ENCODE data around the gene KCTD1.
A peak's percentile ranks its signal among the peaks of the same experiment; 100 is the strongest.

KCTD1 gene

DNA sequence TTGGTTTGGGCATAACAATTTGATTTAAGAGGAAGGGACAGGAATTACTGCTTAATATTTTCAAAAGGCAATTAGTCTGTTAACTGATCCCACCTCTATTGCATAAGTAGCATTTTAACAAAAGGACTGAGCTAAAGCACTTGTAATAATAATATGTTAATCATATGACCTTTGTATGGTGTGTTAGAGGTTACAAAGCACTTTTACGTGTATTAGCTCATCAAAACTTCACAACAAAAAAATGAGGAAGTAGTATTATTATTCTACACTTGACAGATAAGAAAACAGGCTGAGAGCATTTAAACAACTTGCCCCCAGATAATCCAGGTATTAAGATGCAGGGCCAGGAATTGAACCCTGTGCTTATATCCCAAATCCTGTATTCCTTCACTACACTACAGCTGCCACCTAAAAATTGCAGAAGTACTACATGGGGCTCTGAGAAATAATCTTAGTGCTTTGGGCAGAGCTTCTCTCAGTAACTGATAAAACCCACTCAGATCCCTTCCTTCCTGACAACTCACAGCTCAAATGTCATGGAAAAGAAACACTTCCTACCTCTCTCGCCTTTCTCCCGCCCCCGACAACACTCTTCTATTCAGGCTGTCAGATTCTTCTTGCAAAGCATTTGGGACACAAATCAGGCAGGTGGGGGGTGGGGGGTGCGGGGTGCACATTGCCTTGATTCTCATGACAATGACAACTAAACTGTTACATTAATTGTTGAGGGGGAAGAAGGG is 20.7 kb upstream of the KCTD1 start:
- Histone ChIP-seq H3K36me3 (ENCODE audit: control insufficient read depth in 4 of 4, insufficient read depth in 4 of 4, low read length in 3 of 4) (no peaks in the 10 kb centered on the region), H3K9me3 (ENCODE audit: control extremely low read depth in 1 of 5, control insufficient read depth in 4 of 5, insufficient read depth in 2 of 5, low read depth in 1 of 5, low read length in 4 of 5) (no peaks in the 10 kb centered on the region), H3K4me1 (ENCODE audit: control extremely low read depth in 1 of 4, control insufficient read depth in 4 of 4, insufficient read depth in 4 of 4, low read length in 3 of 4) (no peaks in the 10 kb centered on the region), H3K4me3 (ENCODE audit: control insufficient read depth in 1 of 7, extremely low read depth in 1 of 7, insufficient read depth in 4 of 7, low read depth in 2 of 7, low read length in 6 of 7) (no peak overlapping the region), H3K27ac (ENCODE audit: insufficient read depth in 1 of 2, low read depth in 1 of 2, low read length in 2 of 2, poor library complexity in 1 of 2, severe bottlenecking in 2 of 2) (no peak overlapping the region), H3K27me3 (replicated peaks in 2 of 5; ENCODE audit: control insufficient read depth in 4 of 5, insufficient read depth in 5 of 5, low read length in 4 of 5) (peaks cover 0 to 6% (median 3%) of the 10 kb centered on the region in 5 experiments)
- no CpG with 5 or more reads among the region's 5 CpGs for WGBS (ENCODE audit: insufficient coverage)
- ChIA-PET CTCF (interaction anchor here (0.6 to 1.3 kb wide), 4 partner anchors 8 to 1319 kb away, joined by 3 to 4 read pairs (median 4); no protein-coding TSS in a partner anchor), POLR2A (no interaction called here)
- peak in 2 of 3 donors; percentile 9 to 20 for DNase-seq

DNA sequence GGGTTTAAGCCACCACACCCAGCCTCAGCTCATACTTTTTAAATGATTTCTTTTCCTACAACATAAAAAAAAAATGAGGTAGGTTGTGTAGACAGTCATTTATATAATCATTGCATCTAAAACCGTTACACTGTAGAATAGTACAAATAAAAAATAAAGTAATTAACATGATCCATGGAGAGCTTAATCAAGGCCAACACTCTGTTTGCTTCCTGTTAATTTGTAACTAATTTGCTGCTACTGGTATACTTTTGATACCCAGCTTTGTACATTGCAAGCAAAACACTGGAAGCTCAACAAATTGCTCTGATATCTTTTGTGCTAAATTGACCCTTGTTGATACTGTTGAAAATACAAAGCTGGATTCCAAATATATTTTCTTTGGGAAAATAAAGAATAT is 20.2 kb upstream of the KCTD1 start:
- Histone ChIP-seq H3K27ac (ENCODE audit: insufficient read depth in 1 of 2, low read depth in 1 of 2, low read length in 2 of 2, poor library complexity in 1 of 2, severe bottlenecking in 2 of 2) (no peak overlapping the region), H3K4me3 (ENCODE audit: control insufficient read depth in 1 of 7, extremely low read depth in 1 of 7, insufficient read depth in 4 of 7, low read depth in 2 of 7, low read length in 6 of 7) (no peak overlapping the region), H3K36me3 (ENCODE audit: control insufficient read depth in 4 of 4, insufficient read depth in 4 of 4, low read length in 3 of 4) (no peaks in the 10 kb centered on the region), H3K9me3 (ENCODE audit: control extremely low read depth in 1 of 5, control insufficient read depth in 4 of 5, insufficient read depth in 2 of 5, low read depth in 1 of 5, low read length in 4 of 5) (no peaks in the 10 kb centered on the region), H3K4me1 (ENCODE audit: control extremely low read depth in 1 of 4, control insufficient read depth in 4 of 4, insufficient read depth in 4 of 4, low read length in 3 of 4) (no peaks in the 10 kb centered on the region), H3K27me3 (replicated peaks in 2 of 5; ENCODE audit: control insufficient read depth in 4 of 5, insufficient read depth in 5 of 5, low read length in 4 of 5) (peaks cover 0 to 6% (median 2%) of the 10 kb centered on the region in 5 experiments)
- POLR2A ChIA-PET: no interaction called here
- CTCF ChIA-PET: interaction anchor here (0.6 to 1.3 kb wide), 4 partner anchors 18 to 1319 kb away, joined by 3 to 4 read pairs (median 4); no protein-coding TSS in a partner anchor
- no CpG with 5 or more reads among the region's 1 CpG for WGBS (ENCODE audit: insufficient coverage)
- no peak for DNase-seq

DNA sequence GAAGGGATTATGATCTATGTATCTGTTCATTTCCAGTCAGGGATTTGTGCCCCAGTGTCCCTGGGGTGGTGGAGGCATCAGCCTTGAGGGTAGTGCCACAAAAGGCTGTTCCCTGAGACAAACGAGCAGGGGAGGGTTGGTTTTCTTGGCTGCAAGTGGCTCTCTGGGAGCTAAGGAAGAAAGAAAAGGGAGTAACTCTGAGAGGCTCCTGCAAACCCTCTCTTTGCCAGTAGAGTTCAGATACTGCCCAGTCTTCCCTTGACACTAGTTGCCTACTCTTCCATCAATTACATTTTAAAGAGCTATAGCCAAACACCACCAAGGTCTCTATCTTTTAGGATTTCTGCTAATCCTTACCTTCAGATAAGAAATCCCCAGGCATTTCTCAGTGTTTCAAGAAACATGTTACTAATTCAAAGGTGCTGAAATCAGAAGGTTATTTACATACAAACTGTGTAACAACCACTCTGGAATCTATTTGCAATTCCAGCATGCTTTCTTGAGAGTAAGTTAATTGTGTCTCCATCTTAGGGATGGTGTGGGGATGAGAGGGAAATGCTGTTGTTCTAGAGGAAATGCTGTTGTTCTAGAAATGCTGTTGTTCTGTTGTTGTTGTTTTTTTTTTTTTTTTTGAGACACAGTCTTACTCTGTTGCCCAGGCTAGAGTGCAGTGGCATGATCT is 18.7 kb upstream of the KCTD1 start:
- 100% methylated on average over 1 of the region's 1 CpG for WGBS (ENCODE audit: insufficient coverage)
- ChIA-PET POLR2A (no interaction called here), CTCF (interaction anchor here (2.2 kb wide), 1 partner anchor 10 kb away, joined by 6 read pairs; no protein-coding TSS in a partner anchor)

DNA sequence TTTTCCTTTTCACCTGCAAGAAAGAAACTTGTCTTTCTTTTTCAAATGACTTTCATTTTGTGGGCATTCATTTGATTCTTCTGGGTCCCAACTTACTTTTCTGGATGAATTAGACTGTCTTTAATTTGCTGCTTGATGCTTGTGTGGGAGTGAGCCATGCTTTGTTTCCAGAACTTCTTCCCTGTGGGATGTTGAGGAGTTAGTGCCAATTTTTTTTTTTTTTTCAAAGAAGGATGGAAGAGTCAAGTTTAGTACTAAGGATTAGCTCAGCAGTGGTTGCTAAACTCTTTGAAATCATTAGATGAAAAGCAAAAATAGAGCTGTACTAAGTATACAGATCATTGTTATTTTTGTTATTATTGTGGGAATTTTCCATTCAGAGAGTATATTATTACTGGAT is 17.2 kb upstream of the KCTD1 start:
- no peaks in the 10 kb centered on the region for H3K36me3 ChIP-seq (ENCODE audit: control insufficient read depth in 4 of 4, insufficient read depth in 4 of 4, low read length in 3 of 4)
- H3K27ac ChIP-seq (ENCODE audit: insufficient read depth in 1 of 2, low read depth in 1 of 2, low read length in 2 of 2, poor library complexity in 1 of 2, severe bottlenecking in 2 of 2): no peak overlapping the region
- H3K27me3 ChIP-seq (replicated peaks in 2 of 5; ENCODE audit: control insufficient read depth in 4 of 5, insufficient read depth in 5 of 5, low read length in 4 of 5): peaks cover 0 to 6% (median 3%) of the 10 kb centered on the region in 5 experiments
- ChIA-PET CTCF (interaction anchor here (2.2 kb wide), 1 partner anchor 9 kb away, joined by 6 read pairs; no protein-coding TSS in a partner anchor), POLR2A (interaction anchor here (0.6 kb wide), 2 partner anchors 52 to 727 kb away, joined by 3 read pairs; no protein-coding TSS in a partner anchor)
- no peak for DNase-seq
- H3K4me3 ChIP-seq (ENCODE audit: control insufficient read depth in 1 of 7, extremely low read depth in 1 of 7, insufficient read depth in 4 of 7, low read depth in 2 of 7, low read length in 6 of 7): no peak overlapping the region
- H3K4me1 ChIP-seq (ENCODE audit: control extremely low read depth in 1 of 4, control insufficient read depth in 4 of 4, insufficient read depth in 4 of 4, low read length in 3 of 4): no peaks in the 10 kb centered on the region
- peaks cover 0 to 6% (median 0%) of the 10 kb centered on the region in 5 experiments for H3K9me3 ChIP-seq (ENCODE audit: control extremely low read depth in 1 of 5, control insufficient read depth in 4 of 5, insufficient read depth in 2 of 5, low read depth in 1 of 5, low read length in 4 of 5)

More for the DNA sequence above, 18.7 kb upstream of the KCTD1 start:
- Histone ChIP-seq H3K9me3 (ENCODE audit: control extremely low read depth in 1 of 5, control insufficient read depth in 4 of 5, insufficient read depth in 2 of 5, low read depth in 1 of 5, low read length in 4 of 5) (peaks cover 0 to 6% (median 0%) of the 10 kb centered on the region in 5 experiments), H3K4me3 (ENCODE audit: control insufficient read depth in 1 of 7, extremely low read depth in 1 of 7, insufficient read depth in 4 of 7, low read depth in 2 of 7, low read length in 6 of 7) (no peak overlapping the region), H3K4me1 (ENCODE audit: control extremely low read depth in 1 of 4, control insufficient read depth in 4 of 4, insufficient read depth in 4 of 4, low read length in 3 of 4) (no peaks in the 10 kb centered on the region), H3K27ac (ENCODE audit: insufficient read depth in 1 of 2, low read depth in 1 of 2, low read length in 2 of 2, poor library complexity in 1 of 2, severe bottlenecking in 2 of 2) (no peak overlapping the region), H3K36me3 (ENCODE audit: control insufficient read depth in 4 of 4, insufficient read depth in 4 of 4, low read length in 3 of 4) (no peaks in the 10 kb centered on the region), H3K27me3 (replicated peaks in 2 of 5; ENCODE audit: control insufficient read depth in 4 of 5, insufficient read depth in 5 of 5, low read length in 4 of 5) (peaks cover 0 to 6% (median 0%) of the 10 kb centered on the region in 5 experiments)
- no peak for DNase-seq

DNA sequence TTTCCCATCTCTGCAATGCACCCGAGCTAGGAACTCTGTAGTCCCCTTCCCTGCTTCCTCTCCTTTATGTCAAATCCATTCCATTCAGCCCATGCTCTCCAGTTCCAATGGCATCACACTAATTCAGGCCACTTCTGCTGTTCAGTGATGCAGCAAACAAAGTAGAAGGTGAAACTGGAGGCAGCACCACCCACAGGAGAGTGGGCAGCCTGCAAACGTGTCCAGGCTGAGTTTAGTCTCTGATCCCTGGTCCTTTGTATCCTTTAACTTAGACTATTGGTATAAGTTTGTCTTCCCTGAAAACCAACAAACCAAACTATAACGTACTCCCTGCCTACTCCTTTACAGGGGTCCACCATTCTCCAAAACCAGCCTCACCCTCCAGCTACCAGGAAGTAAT is 14.7 kb upstream of the KCTD1 start:
- 96% methylated on average over 3 of the region's 3 CpGs for WGBS (ENCODE audit: insufficient coverage)
- H3K27me3 ChIP-seq (replicated peaks in 2 of 5; ENCODE audit: control insufficient read depth in 4 of 5, insufficient read depth in 5 of 5, low read length in 4 of 5): peaks cover 0 to 10% (median 3%) of the 10 kb centered on the region in 5 experiments

DNA sequence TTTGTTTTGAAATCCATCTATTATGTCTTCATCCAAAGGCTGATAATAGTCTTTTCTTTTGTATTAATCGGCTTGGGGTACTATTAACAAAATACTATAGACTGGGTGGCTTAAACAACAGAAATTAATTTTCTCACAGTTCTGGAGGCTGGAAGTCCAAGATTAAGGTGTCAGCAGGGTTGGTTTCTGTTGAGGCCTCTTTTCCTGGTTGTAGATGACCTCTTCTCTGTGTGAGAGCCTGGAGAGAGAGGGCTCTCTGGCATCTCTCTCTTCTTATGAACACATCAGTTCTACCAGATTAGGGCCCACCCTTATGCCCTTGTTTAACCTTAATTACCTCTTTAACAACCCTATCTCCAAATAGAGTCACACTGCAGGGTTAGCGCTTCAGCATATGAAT is 14.2 kb upstream of the KCTD1 start:
- POLR2A ChIA-PET: no interaction called here
- Histone ChIP-seq H3K27me3 (replicated peaks in 2 of 5; ENCODE audit: control insufficient read depth in 4 of 5, insufficient read depth in 5 of 5, low read length in 4 of 5) (peaks cover under 1 to 10% (median 3%) of the 10 kb centered on the region in 5 experiments), H3K9me3 (ENCODE audit: control extremely low read depth in 1 of 5, control insufficient read depth in 4 of 5, insufficient read depth in 2 of 5, low read depth in 1 of 5, low read length in 4 of 5) (peaks cover 0 to 6% (median 0%) of the 10 kb centered on the region in 5 experiments), H3K36me3 (ENCODE audit: control insufficient read depth in 4 of 4, insufficient read depth in 4 of 4, low read length in 3 of 4) (no peaks in the 10 kb centered on the region), H3K27ac (ENCODE audit: insufficient read depth in 1 of 2, low read depth in 1 of 2, low read length in 2 of 2, poor library complexity in 1 of 2, severe bottlenecking in 2 of 2) (no peak overlapping the region), H3K4me3 (ENCODE audit: control insufficient read depth in 1 of 7, extremely low read depth in 1 of 7, insufficient read depth in 4 of 7, low read depth in 2 of 7, low read length in 6 of 7) (no peak overlapping the region), H3K4me1 (ENCODE audit: control extremely low read depth in 1 of 4, control insufficient read depth in 4 of 4, insufficient read depth in 4 of 4, low read length in 3 of 4) (no peaks in the 10 kb centered on the region)
- CTCF ChIA-PET: no interaction called here
- no peak for DNase-seq
- WGBS (ENCODE audit: insufficient coverage): 100% methylated on average over 1 of the region's 2 CpGs

More for the DNA sequence above, 14.7 kb upstream of the KCTD1 start:
- no peaks in the 10 kb centered on the region for H3K4me1 ChIP-seq (ENCODE audit: control extremely low read depth in 1 of 4, control insufficient read depth in 4 of 4, insufficient read depth in 4 of 4, low read length in 3 of 4)
- H3K27ac ChIP-seq (ENCODE audit: insufficient read depth in 1 of 2, low read depth in 1 of 2, low read length in 2 of 2, poor library complexity in 1 of 2, severe bottlenecking in 2 of 2): no peak overlapping the region
- no peak for DNase-seq
- POLR2A ChIA-PET: no interaction called here
- no peak overlapping the region for H3K4me3 ChIP-seq (ENCODE audit: control insufficient read depth in 1 of 7, extremely low read depth in 1 of 7, insufficient read depth in 4 of 7, low read depth in 2 of 7, low read length in 6 of 7)
- H3K9me3 ChIP-seq (ENCODE audit: control extremely low read depth in 1 of 5, control insufficient read depth in 4 of 5, insufficient read depth in 2 of 5, low read depth in 1 of 5, low read length in 4 of 5): peaks cover 0 to 6% (median 0%) of the 10 kb centered on the region in 5 experiments
- CTCF ChIA-PET: no interaction called here
- no peaks in the 10 kb centered on the region for H3K36me3 ChIP-seq (ENCODE audit: control insufficient read depth in 4 of 4, insufficient read depth in 4 of 4, low read length in 3 of 4)

DNA sequence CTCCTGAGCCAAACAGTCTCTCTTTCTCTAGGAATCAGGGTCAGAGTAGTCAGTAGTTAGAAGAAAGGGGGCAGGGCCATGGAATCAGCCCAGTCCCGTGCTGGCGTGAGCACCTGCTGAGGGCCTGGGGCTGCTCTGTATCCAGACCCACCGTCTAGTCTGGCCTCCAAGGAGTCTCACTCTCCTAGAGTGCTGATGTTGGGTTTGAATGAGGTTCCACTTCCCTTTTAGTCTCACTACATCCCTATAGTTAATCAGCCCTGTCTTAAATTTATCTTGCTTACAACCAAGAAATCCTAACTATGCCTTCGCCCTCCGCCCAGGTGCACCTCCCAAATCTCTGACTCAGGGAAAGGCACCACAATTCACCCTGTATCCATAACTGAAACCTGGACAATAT is 13.4 kb upstream of the KCTD1 start:
- Histone ChIP-seq H3K36me3 (ENCODE audit: control insufficient read depth in 4 of 4, insufficient read depth in 4 of 4, low read length in 3 of 4) (no peaks in the 10 kb centered on the region), H3K27me3 (replicated peaks in 2 of 5; ENCODE audit: control insufficient read depth in 4 of 5, insufficient read depth in 5 of 5, low read length in 4 of 5) (peaks cover 2 to 8% (median 3%) of the 10 kb centered on the region in 5 experiments), H3K27ac (ENCODE audit: insufficient read depth in 1 of 2, low read depth in 1 of 2, low read length in 2 of 2, poor library complexity in 1 of 2, severe bottlenecking in 2 of 2) (no peak overlapping the region), H3K4me1 (ENCODE audit: control extremely low read depth in 1 of 4, control insufficient read depth in 4 of 4, insufficient read depth in 4 of 4, low read length in 3 of 4) (no peaks in the 10 kb centered on the region), H3K4me3 (ENCODE audit: control insufficient read depth in 1 of 7, extremely low read depth in 1 of 7, insufficient read depth in 4 of 7, low read depth in 2 of 7, low read length in 6 of 7) (no peak overlapping the region), H3K9me3 (ENCODE audit: control extremely low read depth in 1 of 5, control insufficient read depth in 4 of 5, insufficient read depth in 2 of 5, low read depth in 1 of 5, low read length in 4 of 5) (peaks cover 0 to 6% (median 0%) of the 10 kb centered on the region in 5 experiments)
- ChIA-PET POLR2A (no interaction called here), CTCF (no interaction called here)
- WGBS (ENCODE audit: insufficient coverage): 95% methylated on average over 4 of the region's 5 CpGs
- no peak for DNase-seq
